ENCODE data around the gene KIFC3.

GRCh38 chr16:57764006-57764340, 38.3 kb downstream of the KIFC3 start:
- TF ChIP-seq CTCF (conservative IDR thresholded peaks at IDR 0.05) (no peak), ZFX (IDR thresholded peaks at IDR 0.05) (no peak)

Data from C4-2B (cell line).